SK-N-SH treated with all-trans-retinoic acid at 6 μM for 48 hours (cell line): ENCODE data around the gene TMEM185A.
"Not testable (repeated sequence)": the region's sequence is repeated elsewhere in the genome, so short reads cannot be mapped to it uniquely, and the experiment has no call there.

Source experiments
- ATAC-seq: fragments of 200-7000 bp; cut with Tn5 transposase; 3 replicates; pipeline ENCODE4 v1.9.1; 2020; ENCODE audit warnings: mild to moderate bottlenecking, moderate library complexity
- ARNTL ChIP-seq: fragments of 450-650 bp; formaldehyde crosslinking; IDR thresholded peaks from 2 replicates; pipeline ENCODE4 v1.5.0; 2020; ENCODE audit warnings: low read depth, mild to moderate bottlenecking, moderate library complexity, borderline replicate concordance
- BACH2 ChIP-seq: fragments of 250-450 bp; sonication (Bioruptor Pico); IDR thresholded peaks from 2 replicates; pipeline ENCODE4 v1.9.0; 2021; ENCODE audit warnings: mild to moderate bottlenecking, borderline replicate concordance
- ESRRG ChIP-seq: fragments of 250-450 bp; sonication (Bioruptor Pico); IDR thresholded peaks from 2 replicates; pipeline ENCODE4 v1.6.1; 2021; ENCODE audit warnings: mild to moderate bottlenecking
- GLIS3 ChIP-seq: fragments of 250-450 bp; sonication (Bioruptor Pico); IDR thresholded peaks from 2 replicates; pipeline ENCODE4 v1.5.0; 2020; ENCODE audit warnings: mild to moderate bottlenecking, moderate library complexity
- OSR1 ChIP-seq: fragments of 250-450 bp; sonication (Bioruptor Pico); IDR thresholded peaks from 2 replicates; pipeline ENCODE4 v1.8.0; 2022; ENCODE audit warnings: moderate library complexity, mild to moderate bottlenecking, inconsistent platforms
- PPARA ChIP-seq: fragments of 250-450 bp; sonication (Bioruptor Pico); IDR thresholded peaks from 2 replicates; pipeline ENCODE4 v1.5.0; 2020; ENCODE audit warnings: mild to moderate bottlenecking, borderline replicate concordance
- TCF4 ChIP-seq: fragments of 250-450 bp; sonication (Bioruptor Pico); IDR thresholded peaks from 2 replicates; pipeline ENCODE4 v1.8.0; 2021; ENCODE audit warnings: mild to moderate bottlenecking, moderate library complexity, borderline replicate concordance
- TOX ChIP-seq: fragments of 250-450 bp; sonication (Bioruptor Pico); IDR thresholded peaks from 2 replicates; pipeline ENCODE4 v1.8.0; 2021; ENCODE audit warnings: mild to moderate bottlenecking, moderate library complexity, borderline replicate concordance
- ZC3H10 ChIP-seq: fragments of 250-450 bp; sonication (Bioruptor Pico); IDR thresholded peaks from 2 replicates; pipeline ENCODE4 v1.5.1; 2021; ENCODE audit warnings: mild to moderate bottlenecking, moderate library complexity
- ZFP3 ChIP-seq: fragments of 250-450 bp; sonication (Bioruptor Pico); IDR thresholded peaks from 2 replicates; pipeline ENCODE4 v1.5.0; 2020; ENCODE audit warnings: mild to moderate bottlenecking, moderate library complexity
- ZFP30 ChIP-seq: fragments of 450-650 bp; formaldehyde crosslinking; IDR thresholded peaks from 2 replicates; pipeline ENCODE4 v1.5.0; 2022; ENCODE audit warnings: mild to moderate bottlenecking, moderate library complexity
- ZNF565 ChIP-seq: fragments of 450-650 bp; formaldehyde crosslinking; conservative IDR thresholded peaks from 2 replicates; pipeline ENCODE4 v1.5.0; 2020; ENCODE audit warnings: low read depth, mild to moderate bottlenecking, moderate library complexity
- ZNF70 ChIP-seq: fragments of 450-650 bp; formaldehyde crosslinking; IDR thresholded peaks from 2 replicates; pipeline ENCODE4 v1.5.0; 2020; ENCODE audit warnings: mild to moderate bottlenecking, moderate library complexity
- ZNF8 ChIP-seq: fragments of 450-650 bp; formaldehyde crosslinking; IDR thresholded peaks from 2 replicates; pipeline ENCODE4 v1.5.0; 2020; ENCODE audit warnings: mild to moderate bottlenecking, moderate library complexity
- TF ChIP-seq, protein P1 (sequence below): fragments of 250-450 bp; sonication (Bioruptor Pico); IDR thresholded peaks from 2 replicates; pipeline ENCODE4 v1.8.0; 2021; ENCODE audit warnings: low read depth, mild to moderate bottlenecking, moderate library complexity, borderline replicate concordance
- TF ChIP-seq, protein P2 (sequence below): fragments of 250-450 bp; sonication (Bioruptor Pico); IDR thresholded peaks from 2 replicates; pipeline ENCODE4 v1.5.1; 2020; ENCODE audit warnings: low read depth, mild to moderate bottlenecking, moderate library complexity

The TMEM185A gene

DNA sequence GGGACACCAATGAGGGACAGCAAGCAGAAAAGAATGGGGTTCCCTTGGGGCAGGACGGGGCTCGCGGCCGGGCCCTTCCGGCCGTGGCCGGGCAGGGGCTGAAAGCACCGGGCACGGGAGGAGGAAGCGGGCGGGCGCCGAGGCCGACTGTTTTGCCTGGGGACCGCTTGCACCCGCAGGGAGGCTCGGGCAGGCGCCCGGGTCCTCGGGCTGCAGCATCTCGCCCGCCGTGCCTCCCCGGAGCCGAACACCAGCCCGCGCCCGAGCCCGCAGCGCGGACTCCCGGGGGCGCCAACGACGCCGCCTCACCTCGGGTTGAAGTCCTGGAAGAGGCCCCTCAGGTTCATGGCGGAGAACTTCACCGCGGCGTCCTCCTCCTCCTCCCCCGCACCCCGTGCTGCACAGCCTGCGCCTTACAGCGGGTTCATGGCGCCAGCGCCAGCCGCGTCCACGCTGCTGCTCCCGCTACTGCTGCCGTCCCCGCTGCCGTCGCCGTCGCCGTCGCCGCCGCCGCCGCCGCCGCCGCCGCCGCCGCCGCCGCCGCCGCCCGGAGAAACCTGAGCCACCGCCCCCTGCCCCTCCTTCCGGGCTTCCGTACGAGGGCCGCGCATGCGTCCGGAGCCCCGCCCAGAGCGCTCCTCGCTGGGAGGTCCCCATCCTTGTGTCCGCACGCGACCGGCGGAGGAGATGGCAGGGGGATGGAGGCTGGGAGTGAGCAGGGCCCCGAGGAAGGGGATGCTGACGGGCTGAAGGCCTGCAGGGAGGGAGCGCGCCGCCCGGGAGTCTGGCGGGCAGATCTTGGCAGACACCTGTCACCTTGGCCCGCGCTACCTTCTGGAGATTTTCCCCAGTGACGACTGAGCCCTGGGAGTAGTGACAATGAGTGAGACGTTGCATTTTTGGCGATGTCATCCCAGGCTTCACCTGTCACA, at the start of gene TMEM185A:
Gene TMEM185A, minus strand, starts transcription at position 559 of the 932 bp plus-strand sequence. Its CDS starts 212 bp downstream, at position 347.
- ATAC-seq = peak; percentile 67
- no peak for TF ChIP-seq BACH2 (CRISPR knock-in tag)
- no peak for TF ChIP-seq ZNF8 (CRISPR knock-in tag)

DNA sequence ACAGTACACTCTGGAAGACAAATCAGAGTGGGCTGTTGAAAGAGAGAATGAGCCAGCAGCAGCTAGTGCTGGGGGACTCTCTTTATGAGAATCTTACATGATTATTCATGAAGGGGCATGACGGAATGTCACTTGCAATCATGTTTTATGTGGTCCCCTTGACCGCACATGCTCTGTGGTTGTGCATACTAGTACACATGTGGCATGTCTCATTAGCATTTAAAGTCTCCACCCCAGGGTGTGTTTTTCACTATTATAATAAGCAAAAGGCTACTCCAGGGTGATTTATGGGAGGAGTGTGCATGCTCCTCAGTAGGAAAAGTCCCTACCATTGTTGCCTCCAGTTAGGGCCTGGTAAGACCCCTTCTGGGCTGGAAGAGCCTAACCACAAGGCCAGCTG, 49.6 kb upstream of the TMEM185A start:
- TF ChIP-seq, protein P1, sequence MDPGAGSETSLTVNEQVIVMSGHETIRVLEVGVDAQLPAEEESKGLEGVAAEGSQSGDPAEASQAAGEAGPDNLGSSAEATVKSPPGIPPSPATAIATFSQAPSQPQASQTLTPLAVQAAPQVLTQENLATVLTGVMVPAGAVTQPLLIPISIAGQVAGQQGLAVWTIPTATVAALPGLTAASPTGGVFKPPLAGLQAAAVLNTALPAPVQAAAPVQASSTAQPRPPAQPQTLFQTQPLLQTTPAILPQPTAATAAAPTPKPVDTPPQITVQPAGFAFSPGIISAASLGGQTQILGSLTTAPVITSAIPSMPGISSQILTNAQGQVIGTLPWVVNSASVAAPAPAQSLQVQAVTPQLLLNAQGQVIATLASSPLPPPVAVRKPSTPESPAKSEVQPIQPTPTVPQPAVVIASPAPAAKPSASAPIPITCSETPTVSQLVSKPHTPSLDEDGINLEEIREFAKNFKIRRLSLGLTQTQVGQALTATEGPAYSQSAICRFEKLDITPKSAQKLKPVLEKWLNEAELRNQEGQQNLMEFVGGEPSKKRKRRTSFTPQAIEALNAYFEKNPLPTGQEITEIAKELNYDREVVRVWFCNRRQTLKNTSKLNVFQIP (CRISPR knock-in tag) = no peak
- TF ChIP-seq, protein P2, sequence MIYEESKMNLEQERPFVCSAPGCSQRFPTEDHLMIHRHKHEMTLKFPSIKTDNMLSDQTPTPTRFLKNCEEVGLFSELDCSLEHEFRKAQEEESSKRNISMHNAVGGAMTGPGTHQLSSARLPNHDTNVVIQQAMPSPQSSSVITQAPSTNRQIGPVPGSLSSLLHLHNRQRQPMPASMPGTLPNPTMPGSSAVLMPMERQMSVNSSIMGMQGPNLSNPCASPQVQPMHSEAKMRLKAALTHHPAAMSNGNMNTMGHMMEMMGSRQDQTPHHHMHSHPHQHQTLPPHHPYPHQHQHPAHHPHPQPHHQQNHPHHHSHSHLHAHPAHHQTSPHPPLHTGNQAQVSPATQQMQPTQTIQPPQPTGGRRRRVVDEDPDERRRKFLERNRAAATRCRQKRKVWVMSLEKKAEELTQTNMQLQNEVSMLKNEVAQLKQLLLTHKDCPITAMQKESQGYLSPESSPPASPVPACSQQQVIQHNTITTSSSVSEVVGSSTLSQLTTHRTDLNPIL (CRISPR knock-in tag) = no peak
- TF ChIP-seq ZFP3 = no peak
- no peak for TF ChIP-seq ESRRG (CRISPR knock-in tag)
- TF ChIP-seq GLIS3 (CRISPR knock-in tag) = no peak
- TF ChIP-seq TCF4 = no peak
- no peak for TF ChIP-seq ZFP30
- no peak for TF ChIP-seq ZNF8 (CRISPR knock-in tag)
- TF ChIP-seq OSR1 (CRISPR knock-in tag) = no peak
- no peak for TF ChIP-seq ZNF565
- no peak for TF ChIP-seq ARNTL (CRISPR knock-in tag)
- ATAC-seq = no peak

DNA sequence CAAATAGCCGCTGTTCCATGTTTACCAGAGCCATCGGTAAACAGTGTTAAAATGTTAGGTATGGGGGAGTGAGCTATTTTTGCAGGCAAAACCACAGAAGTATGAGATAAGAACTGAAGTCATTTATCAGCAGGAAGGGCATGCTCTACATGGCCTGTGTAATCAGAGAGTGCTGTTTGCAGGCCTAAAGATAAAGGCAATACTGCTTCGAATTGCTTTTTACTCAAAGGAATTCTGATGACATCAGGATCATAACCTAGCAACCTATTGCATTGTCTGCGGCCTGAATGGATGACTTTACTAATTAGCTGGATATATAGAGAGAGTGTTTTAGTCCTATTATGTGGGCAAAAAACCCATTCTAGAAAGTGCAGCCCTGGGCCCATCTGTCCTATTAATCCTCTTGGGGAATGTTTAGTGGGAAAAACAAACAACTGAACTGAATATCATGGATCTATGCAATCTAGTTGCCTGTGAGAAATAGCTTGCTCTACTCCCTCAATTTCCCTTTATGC, 47.6 kb upstream of the TMEM185A start:
- not testable (repeated sequence) for ATAC-seq

DNA sequence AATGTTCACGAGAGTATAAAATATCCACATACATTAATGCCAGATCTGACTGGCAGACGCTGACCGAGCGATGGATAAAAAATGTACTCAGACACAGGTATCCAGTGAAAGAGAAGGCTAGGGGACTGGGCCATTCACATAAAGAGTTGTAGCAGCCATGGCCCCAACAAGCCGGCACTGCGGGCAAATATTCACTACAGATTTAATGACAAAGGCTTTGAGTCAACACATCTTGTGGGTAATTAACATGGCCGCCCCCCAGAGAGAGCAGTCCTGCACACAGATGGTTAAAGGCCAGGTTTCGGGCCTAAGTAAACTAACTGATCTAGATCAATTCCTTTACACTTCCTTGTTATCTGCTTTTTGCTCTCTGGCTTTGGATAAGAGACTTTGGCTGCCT, 44.0 kb upstream of the TMEM185A start:
- ATAC-seq = not testable (repeated sequence)

DNA sequence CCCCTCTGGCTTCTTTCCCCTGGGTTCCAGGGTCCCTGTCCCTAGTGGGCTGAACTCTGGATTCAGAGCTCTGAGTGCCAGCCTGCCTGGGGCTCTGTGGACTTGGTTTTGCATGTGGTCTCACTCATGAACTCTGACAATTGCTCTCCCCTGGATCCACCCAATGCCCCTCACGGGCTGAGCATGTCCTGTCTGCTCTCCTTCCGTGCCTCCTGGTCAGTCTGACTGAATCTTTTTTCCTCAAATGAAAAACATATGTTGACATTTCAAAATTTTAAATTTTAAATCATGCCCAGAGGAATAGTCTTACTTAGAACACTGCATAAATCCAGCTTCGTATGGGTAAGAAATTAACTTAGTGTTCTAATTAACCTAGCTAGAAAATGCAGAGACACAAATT, 43.5 kb upstream of the TMEM185A start:
- not testable (repeated sequence) for ATAC-seq

DNA sequence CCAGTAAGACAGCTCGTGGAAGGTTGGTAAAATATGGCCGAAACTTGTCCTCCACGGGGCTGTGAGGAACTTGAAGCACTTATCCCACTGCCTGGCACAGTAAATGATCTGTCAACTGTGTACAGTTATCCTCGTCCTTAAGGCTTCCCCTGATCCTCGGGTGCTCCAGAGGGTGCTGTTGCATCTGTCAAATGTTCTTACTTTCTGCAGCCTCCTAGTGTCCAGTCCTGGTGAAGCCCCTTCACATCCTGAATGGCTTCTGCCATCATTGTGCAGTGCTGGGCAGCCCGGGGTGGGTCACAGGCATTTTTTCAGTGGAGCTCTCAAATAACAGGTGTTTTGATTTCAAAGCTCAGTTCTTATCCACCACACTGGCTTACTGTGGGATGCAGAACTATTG, 29.0 kb upstream of the TMEM185A start:
- peak; percentile 71 for ATAC-seq

DNA sequence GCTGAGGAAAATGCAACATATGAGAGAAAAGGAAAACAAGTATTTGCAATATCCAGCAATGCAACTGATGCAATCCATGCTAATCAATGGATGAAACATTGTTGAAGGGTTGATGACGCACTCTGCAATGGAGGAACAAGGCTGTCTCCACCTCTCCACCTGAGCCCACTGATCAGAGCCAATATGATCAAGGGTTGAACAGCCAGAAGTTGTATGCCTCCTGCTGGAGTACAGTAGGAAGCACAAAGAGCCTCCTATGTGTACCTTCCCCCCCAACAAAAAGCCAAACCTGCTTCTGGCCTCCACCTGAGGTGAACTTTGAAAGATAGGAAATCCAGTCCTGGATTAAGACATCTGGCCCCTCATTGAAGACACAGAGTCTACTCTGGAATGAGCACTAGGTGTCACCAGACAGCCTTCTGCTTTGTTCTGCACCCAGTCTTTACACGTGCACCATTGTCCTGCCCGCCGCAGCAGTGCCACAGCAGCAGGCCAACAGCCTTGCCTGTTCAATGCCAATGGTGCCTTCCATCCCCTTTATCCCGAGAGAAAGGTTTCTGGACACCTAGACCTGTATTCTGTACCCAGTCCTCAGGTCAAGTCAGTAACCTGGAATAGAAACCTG, 24.8 kb upstream of the TMEM185A start:
- peak; percentile 67; the same call in 2 of the 3 replicates for ATAC-seq

DNA sequence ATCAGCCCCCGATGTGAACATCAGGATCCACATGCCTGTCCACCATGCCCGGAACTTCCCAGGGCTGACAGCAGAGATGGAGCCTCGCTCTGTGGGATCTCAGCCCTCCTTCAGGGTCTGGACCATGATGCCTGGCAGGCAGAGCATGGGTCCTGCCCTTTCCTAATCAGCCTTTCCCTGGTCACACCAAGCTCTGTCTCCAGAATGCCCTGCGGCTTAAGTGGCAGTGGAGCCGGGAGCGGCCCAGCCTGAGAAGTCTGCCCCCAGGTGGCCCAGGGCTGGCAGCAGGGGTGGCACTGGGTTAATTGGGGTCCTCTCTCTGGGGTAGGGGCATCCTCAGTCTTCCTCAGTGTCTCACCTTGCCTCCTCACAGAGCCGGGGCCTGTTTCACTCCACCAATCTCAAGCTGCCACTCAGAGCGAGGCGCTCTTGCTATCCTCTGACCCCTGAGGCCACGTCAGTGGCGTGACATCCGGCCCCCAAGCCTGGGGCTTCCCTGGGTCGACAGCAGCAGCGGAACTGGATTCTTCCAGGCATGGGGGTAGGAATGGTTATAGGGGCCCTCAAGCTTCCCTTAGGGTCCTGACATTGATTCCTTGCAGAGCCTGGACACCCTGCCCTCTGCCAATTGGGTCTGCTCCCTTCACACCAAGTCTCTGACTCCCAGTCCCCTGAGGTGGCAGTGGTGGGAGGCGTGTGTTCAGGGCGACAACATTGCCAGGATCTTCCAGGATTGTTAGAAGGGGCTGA, 20.8 kb upstream of the TMEM185A start:
- no peak for ATAC-seq
- no peak for TF ChIP-seq ZC3H10 (CRISPR knock-in tag)
- no peak for TF ChIP-seq ZFP30
- no peak for TF ChIP-seq OSR1 (CRISPR knock-in tag)
- TF ChIP-seq, protein P2 (CRISPR knock-in tag) = no peak
- TF ChIP-seq TOX (CRISPR knock-in tag) = no peak
- TF ChIP-seq PPARA (CRISPR knock-in tag) = no peak
- no peak for TF ChIP-seq ZNF565
- no peak for TF ChIP-seq GLIS3 (CRISPR knock-in tag)
- no peak for TF ChIP-seq ZNF70
- TF ChIP-seq ESRRG (CRISPR knock-in tag) = no peak
- TF ChIP-seq BACH2 (CRISPR knock-in tag) = no peak
